Measurements from ENCODE around the gene CAVIN1. TPM values are rescaled to one million over a fixed set of nuclear protein-coding genes. Genes with fewer than 3 reads are reported as not detected.
"Not testable (repeated sequence)": the region's sequence is repeated elsewhere in the genome, so short reads cannot be mapped to it uniquely, and the experiment has no call there.

The CAVIN1 gene
- total RNA-seq, 1 donor from 2014 or later: 0.96 TPM

GRCh38 chr17:42407289-42407836 is 15.7 kb downstream of the CAVIN1 start:
- intact Hi-C loops (cut with micrococcal nuclease): loop anchor here (2.0 to 10.0 kb wide), 5 partner anchors 19 to 383 kb away; partner anchors contain the start of genes KCNH4, NKIRAS2 and STAT3
- H3K27ac Mint-ChIP-seq: peak overlapping the region; percentile 24
- peak; percentile 48 for DNase-seq (ENCODE audit: low spot score)

GRCh38 chr17:42406615-42407288 is 16.3 kb downstream of the CAVIN1 start:
- DNase-seq (ENCODE audit: low spot score): no peak
- Mint-ChIP-seq H3K4me1 (ENCODE audit: low read depth) (peaks cover 28% of the 10 kb centered on the region), H3K9me3 (no peaks in the 10 kb centered on the region), H3K27ac (no peak overlapping the region), H3K36me3 (ENCODE audit: low read depth) (no peaks in the 10 kb centered on the region), H3K27me3 (ENCODE audit: insufficient read depth) (peaks cover 8% of the 10 kb centered on the region), H3K4me3 (no peak overlapping the region)
- intact Hi-C loops (cut with micrococcal nuclease): loop anchor here (1.0 to 10.0 kb wide), 7 partner anchors 18 to 382 kb away; partner anchors contain the start of genes KCNH4, NKIRAS2 and STAT3

More at GRCh38 chr17:42407289-42407836, 15.7 kb downstream of the CAVIN1 start:
- no peaks in the 10 kb centered on the region for H3K36me3 Mint-ChIP-seq (ENCODE audit: low read depth)
- no peak overlapping the region for H3K4me3 Mint-ChIP-seq
- H3K9me3 Mint-ChIP-seq: no peaks in the 10 kb centered on the region
- peaks cover 8% of the 10 kb centered on the region for H3K27me3 Mint-ChIP-seq (ENCODE audit: insufficient read depth)
- peaks cover 24% of the 10 kb centered on the region for H3K4me1 Mint-ChIP-seq (ENCODE audit: low read depth)

GRCh38 chr17:42405963-42406495 is 17.0 kb downstream of the CAVIN1 start:
- intact Hi-C loops (cut with micrococcal nuclease): loop anchor here (1.0 to 10.0 kb wide), 7 partner anchors 17 to 381 kb away; partner anchors contain the start of genes KCNH4, NKIRAS2 and STAT3
- Mint-ChIP-seq H3K9me3 (no peaks in the 10 kb centered on the region), H3K27ac (no peak overlapping the region), H3K36me3 (ENCODE audit: low read depth) (no peaks in the 10 kb centered on the region), H3K4me3 (no peak overlapping the region), H3K27me3 (ENCODE audit: insufficient read depth) (peaks cover 8% of the 10 kb centered on the region), H3K4me1 (ENCODE audit: low read depth) (peaks cover 28% of the 10 kb centered on the region)
- DNase-seq (ENCODE audit: low spot score): peak; percentile 73

DNA sequence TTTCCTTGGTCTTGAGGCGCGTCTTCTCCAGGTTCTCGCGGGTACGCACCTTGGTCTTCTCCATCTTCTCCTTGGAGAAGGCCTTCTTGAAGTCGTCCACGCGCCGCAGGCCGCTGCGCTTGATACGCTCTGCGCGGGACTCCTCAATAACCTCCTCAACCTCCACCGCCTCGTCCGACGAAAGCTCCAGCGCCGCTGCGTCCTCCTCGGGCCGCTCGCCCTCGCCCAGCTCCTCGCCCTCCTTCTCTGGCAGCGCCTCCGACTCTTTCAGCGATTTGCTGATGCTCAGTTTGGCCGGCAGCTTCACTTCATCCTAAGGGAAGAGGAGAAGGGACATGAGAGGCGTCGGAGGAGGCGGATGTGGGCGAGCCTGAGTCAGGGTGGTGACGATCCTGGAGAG is 18.0 kb downstream of the CAVIN1 start:
- no peak for DNase-seq (ENCODE audit: low spot score)
- no peaks in the 10 kb centered on the region for H3K36me3 Mint-ChIP-seq (ENCODE audit: low read depth)
- H3K4me3 Mint-ChIP-seq: no peak overlapping the region
- no peak overlapping the region for H3K27ac Mint-ChIP-seq
- H3K27me3 Mint-ChIP-seq (ENCODE audit: insufficient read depth): peaks cover 7% of the 10 kb centered on the region
- H3K9me3 Mint-ChIP-seq: no peaks in the 10 kb centered on the region
- intact Hi-C loops (cut with micrococcal nuclease): loop anchor here (5.0 to 10.0 kb wide), 3 partner anchors 122 to 380 kb away; partner anchors contain the start of genes KCNH4 and NKIRAS2
- H3K4me1 Mint-ChIP-seq (ENCODE audit: low read depth): peaks cover 34% of the 10 kb centered on the region

DNA sequence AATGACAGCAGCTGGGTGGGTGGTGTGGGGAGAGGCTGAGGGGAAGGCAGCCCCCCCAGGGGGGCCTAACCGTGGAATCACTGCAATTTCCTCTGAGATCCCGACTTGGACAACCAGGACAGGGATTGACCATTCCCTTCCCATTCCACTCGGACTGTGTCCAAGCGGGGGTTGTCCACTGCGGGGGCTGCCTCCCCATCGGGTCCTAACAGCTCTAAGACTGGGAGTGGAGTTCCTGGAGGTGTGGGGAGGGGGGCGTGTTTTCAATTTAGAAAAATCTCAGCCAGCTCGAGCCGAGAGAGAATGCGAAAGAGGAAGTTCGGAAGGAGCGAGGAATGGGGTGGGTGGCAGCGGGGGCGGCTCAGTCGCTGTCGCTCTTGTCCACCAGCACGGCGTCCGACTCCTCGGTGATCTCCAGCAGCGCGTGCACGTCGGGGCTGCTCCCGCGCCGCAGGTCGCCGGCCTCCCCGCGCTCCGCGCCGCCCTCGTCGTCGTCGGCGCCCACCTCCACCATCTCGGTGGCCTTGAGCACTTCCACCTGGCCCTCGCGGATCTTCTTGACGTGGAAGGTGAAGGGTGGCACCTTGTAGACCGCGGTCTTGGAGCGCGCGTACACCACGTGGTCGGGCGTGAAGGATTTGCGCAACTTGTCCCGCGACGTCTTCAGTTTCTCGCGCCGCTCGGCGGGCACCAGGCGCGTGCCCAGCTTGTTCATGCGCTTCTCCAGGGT is 18.6 kb downstream of the CAVIN1 start:
- intact Hi-C loops (cut with micrococcal nuclease): loop anchor here (5.0 to 10.0 kb wide), 3 partner anchors 123 to 380 kb away; partner anchors contain the start of genes KCNH4 and NKIRAS2
- Mint-ChIP-seq H3K4me3 (no peak overlapping the region), H3K27me3 (ENCODE audit: insufficient read depth) (peaks cover 4% of the 10 kb centered on the region), H3K36me3 (ENCODE audit: low read depth) (no peaks in the 10 kb centered on the region), H3K9me3 (no peaks in the 10 kb centered on the region), H3K27ac (no peak overlapping the region), H3K4me1 (ENCODE audit: low read depth) (peaks cover 39% of the 10 kb centered on the region)
- DNase-seq (ENCODE audit: low spot score): no peak

DNA sequence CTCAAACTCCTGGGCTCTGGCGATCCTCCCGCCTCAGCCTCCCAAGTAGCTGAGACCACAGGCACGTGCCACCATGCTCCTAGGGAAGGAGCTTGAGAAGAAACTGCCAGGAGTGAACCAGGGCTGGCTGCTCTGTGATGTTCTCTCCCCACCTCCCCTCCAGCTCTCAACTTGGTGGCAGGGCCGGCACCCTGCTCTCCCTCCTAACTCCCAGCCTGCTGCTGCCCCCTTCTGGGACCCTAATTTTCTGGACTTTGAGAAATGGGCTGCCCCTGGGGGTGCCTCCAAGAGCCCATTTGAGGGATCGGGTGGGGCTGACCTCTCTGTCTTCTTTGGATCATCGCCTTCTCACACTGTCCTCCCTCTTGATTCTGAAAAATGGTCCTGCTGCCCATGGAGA is 19.9 kb downstream of the CAVIN1 start:
- peak; percentile 27 for DNase-seq (ENCODE audit: low spot score)
- Mint-ChIP-seq H3K4me3 (no peak overlapping the region), H3K36me3 (ENCODE audit: low read depth) (no peaks in the 10 kb centered on the region), H3K27me3 (ENCODE audit: insufficient read depth) (peaks cover 4% of the 10 kb centered on the region), H3K9me3 (no peaks in the 10 kb centered on the region), H3K27ac (peak overlapping the region; percentile 29), H3K4me1 (ENCODE audit: low read depth) (peaks cover 46% of the 10 kb centered on the region)
- intact Hi-C loops (cut with micrococcal nuclease): loop anchor here (10.0 kb wide), 1 partner anchor 378 kb away; the partner anchor contains the start of gene NKIRAS2

GRCh38 chr17:42402117-42402516 is 20.9 kb downstream of the CAVIN1 start:
- Mint-ChIP-seq H3K27ac (no peak overlapping the region), H3K36me3 (ENCODE audit: low read depth) (no peaks in the 10 kb centered on the region), H3K4me3 (no peak overlapping the region), H3K9me3 (no peaks in the 10 kb centered on the region), H3K27me3 (ENCODE audit: insufficient read depth) (peaks cover 4% of the 10 kb centered on the region), H3K4me1 (ENCODE audit: low read depth) (peaks cover 40% of the 10 kb centered on the region)
- DNase-seq (ENCODE audit: low spot score): no peak
- intact Hi-C loops (cut with micrococcal nuclease): loop anchor here (10.0 kb wide), 1 partner anchor 377 kb away; the partner anchor contains the start of gene NKIRAS2

DNA sequence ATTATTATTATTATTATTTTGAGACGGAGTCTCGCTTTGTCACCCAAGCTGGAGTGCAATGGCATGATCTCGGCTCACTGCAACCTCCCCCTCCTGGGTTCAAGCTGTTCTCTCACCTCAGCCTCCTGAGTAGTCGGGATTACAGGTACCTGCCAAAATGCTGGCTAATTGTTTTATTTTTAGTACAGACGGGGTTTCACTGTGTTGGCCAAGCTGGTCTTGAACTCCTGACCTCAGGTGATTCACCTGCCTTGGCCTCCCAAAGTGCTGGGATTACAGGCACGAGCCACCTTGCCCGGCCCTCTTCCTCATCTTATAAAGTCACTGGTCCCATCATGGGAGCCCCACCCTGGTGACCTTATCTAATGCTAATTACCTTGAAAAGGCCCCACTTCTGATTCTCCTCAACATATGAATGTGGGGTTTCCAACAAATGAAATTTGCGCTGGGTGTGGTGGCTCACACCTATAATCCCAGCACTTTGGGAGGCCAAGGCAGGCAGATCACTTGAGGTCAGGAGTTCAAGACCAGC is 22.1 kb downstream of the CAVIN1 start:
- not testable (repeated sequence) for H3K4me3 Mint-ChIP-seq; H3K36me3 Mint-ChIP-seq (ENCODE audit: low read depth); H3K27ac Mint-ChIP-seq; DNase-seq (ENCODE audit: low spot score); H3K9me3 Mint-ChIP-seq; H3K27me3 Mint-ChIP-seq (ENCODE audit: insufficient read depth)
- H3K4me1 Mint-ChIP-seq (ENCODE audit: low read depth): peaks cover 37% of the 10 kb centered on the region
- intact Hi-C loops (cut with micrococcal nuclease): loop anchor here (10.0 kb wide), 1 partner anchor 376 kb away; the partner anchor contains the start of gene NKIRAS2

GRCh38 chr17:42399948-42400843 is 22.9 kb downstream of the CAVIN1 start:
- Mint-ChIP-seq H3K27me3 (ENCODE audit: insufficient read depth) (peaks cover 4% of the 10 kb centered on the region), H3K4me1 (ENCODE audit: low read depth) (peaks cover 36% of the 10 kb centered on the region), H3K27ac (no peak overlapping the region), H3K9me3 (no peaks in the 10 kb centered on the region), H3K4me3 (no peak overlapping the region), H3K36me3 (ENCODE audit: low read depth) (no peaks in the 10 kb centered on the region)
- intact Hi-C loops (cut with micrococcal nuclease): loop anchor here (10.0 kb wide), 1 partner anchor 375 kb away; the partner anchor contains the start of gene NKIRAS2
- no peak for DNase-seq (ENCODE audit: low spot score)

GRCh38 chr17:42399121-42399520 is 23.9 kb downstream of the CAVIN1 start:
- Mint-ChIP-seq H3K4me1 (ENCODE audit: low read depth) (peaks cover 36% of the 10 kb centered on the region), H3K9me3 (no peaks in the 10 kb centered on the region)

DNA sequence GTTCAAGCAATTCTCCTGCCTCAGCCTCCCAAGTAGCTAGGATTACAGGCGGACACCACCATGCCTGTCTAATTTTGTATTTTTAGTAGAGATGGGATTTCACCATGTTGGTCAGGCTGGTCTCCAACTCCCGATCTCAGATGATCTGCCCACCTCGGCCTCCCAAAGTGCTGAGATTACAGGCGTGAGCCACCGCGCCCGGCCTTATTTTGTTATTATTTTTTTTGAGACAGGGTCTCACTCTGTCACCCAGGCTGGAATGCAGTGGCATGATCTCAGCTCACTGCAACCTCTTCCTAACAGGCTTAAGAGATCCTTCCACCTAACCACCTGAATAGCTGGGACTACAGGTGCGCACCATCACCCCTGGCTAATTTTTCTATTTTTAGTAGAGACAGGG is 27.5 kb downstream of the CAVIN1 start:
- H3K4me3 Mint-ChIP-seq; H3K27ac Mint-ChIP-seq; H3K9me3 Mint-ChIP-seq; DNase-seq (ENCODE audit: low spot score); H3K27me3 Mint-ChIP-seq (ENCODE audit: insufficient read depth); H3K36me3 Mint-ChIP-seq (ENCODE audit: low read depth); intact Hi-C loops (cut with micrococcal nuclease): not testable (repeated sequence)
- H3K4me1 Mint-ChIP-seq (ENCODE audit: low read depth): peaks cover 32% of the 10 kb centered on the region

More at GRCh38 chr17:42399121-42399520, 23.9 kb downstream of the CAVIN1 start:
- no peak for DNase-seq (ENCODE audit: low spot score)
- intact Hi-C loops (cut with micrococcal nuclease): no loop called here
- Mint-ChIP-seq H3K27me3 (ENCODE audit: insufficient read depth) (peaks cover 4% of the 10 kb centered on the region), H3K27ac (no peak overlapping the region), H3K36me3 (ENCODE audit: low read depth) (peaks cover 3% of the 10 kb centered on the region), H3K4me3 (no peak overlapping the region)
